Body of pancreas (tissue), 4 donors: ENCODE data around the gene MON1A. TPM values are rescaled to one million over a fixed set of nuclear protein-coding genes. Genes with fewer than 3 reads are reported as not detected.

Experiments used
- ATAC-seq: fragments of 150-250 bp; one replicate; pipeline ENCODE4 v1.9.1; 2016
- DNase-seq, 4 donors: peaks; one replicate each; pipeline ENCODE4 v3.0.0-alpha.2; 2019
- H3K27ac ChIP-seq, 4 donors: fragments of 200-600 bp; sonication (generic); 1 replicate in 3 of 4; 2 replicates in 1 of 4; pipeline versions ENCODE4 v1.5.1 to v1.6.1; 2016 to 2019; ENCODE audit warnings: mild to moderate bottlenecking in 1 of 4, mixed read lengths in 1 of 4, moderate library complexity in 1 of 4
- H3K27me3 ChIP-seq, 2 donors: fragments of 200-600 bp; sonication (generic); one replicate each; pipeline ENCODE4 v1.6.0; 2016; ENCODE audit warnings: mild to moderate bottlenecking in 1 of 2
- H3K36me3 ChIP-seq, 2 donors: fragments of 200-600 bp; sonication (generic); replicated peaks in 1 of 2; 2 replicates each; pipeline ENCODE4 v1.5.1; 2016; ENCODE audit warnings: low read depth in 2 of 2; ENCODE audit not compliant: insufficient read depth in 1 of 2
- H3K4me1 ChIP-seq: fragments of 200-600 bp; sonication (generic); one replicate; pipeline ENCODE4 v1.6.0; 2016
- H3K4me3 ChIP-seq, 2 donors: fragments of 200-600 bp; sonication (generic); 1 replicate in 1 of 2; 2 replicates in 1 of 2; pipeline ENCODE4 v1.5.1; 2016 to 2019
- H3K9me3 ChIP-seq, 3 donors: fragments of 200-600 bp; sonication (generic); 1 replicate in 2 of 3; 2 replicates in 1 of 3; pipeline ENCODE4 v1.5.1; 2016
- CTCF ChIP-seq, 7 experiments: fragments of 450-650 bp in 4 of 7; fragments of 200-600 bp in 3 of 7; sonication (generic) in 3 of 7; IDR thresholded peaks; one replicate each; pipeline ENCODE4 v1.5.1; 2016 to 2019; ENCODE audit warnings: antibody characterized with exemption in 7 of 7
- POLR2A ChIP-seq, 3 donors: fragments of 450-650 bp; IDR thresholded peaks; one replicate each; pipeline ENCODE4 v1.6.1; 2016; ENCODE audit warnings: antibody characterized with exemption in 3 of 3, mild to moderate bottlenecking in 2 of 3
- WGBS, 2 donors: methylation state at CpG; one replicate each; pipeline ENCODE4 v1.1.5; 2017; 5-methylcytosine and 5-hydroxymethylcytosine counted together
- intact Hi-C: fragments of 100-400 bp; cut with DNase I; formaldehyde crosslinking; loops from one replicate; pipeline ENCODE4 v1.15.1; 2023
- total RNA-seq, 2 donors: library from RNA; depleted of rRNA; stranded (reverse); fragments of >200 nt; gene quantifications; one replicate each; pipeline ENCODE4 v1.1.0, GENCODE V29; 2016

Gene MON1A
- total RNA-seq, 2 donors from 2014 or later = 4.9 to 13.5 TPM

GRCh38 chr3:49882166-49882565 lies 47.4 kb downstream of the MON1A start:
- WGBS, 2 donors = 28 to 55% methylated on average over 4 to 6 of the region's 6 CpGs
- ATAC-seq = no peak

GRCh38 chr3:49880581-49881315 lies 48.9 kb downstream of the MON1A start:
- intact Hi-C loops = no loop called here
- no peak for DNase-seq

More at GRCh38 chr3:49882166-49882565, 47.4 kb downstream of the MON1A start:
- Histone ChIP-seq H3K9me3 (no peaks in the 10 kb centered on the region), H3K4me1 (no peaks in the 10 kb centered on the region), H3K27me3 (no peaks in the 10 kb centered on the region), H3K27ac (no peak overlapping the region), H3K36me3 (no peaks in the 10 kb centered on the region), H3K4me3 (no peak overlapping the region)
- intact Hi-C loops = no loop called here
- no peak for DNase-seq
- TF ChIP-seq CTCF (IDR thresholded peaks at IDR 0.05) (no peak), POLR2A (IDR thresholded peaks at IDR 0.05) (no peak)

GRCh38 chr3:49879721-49880120 lies 49.9 kb downstream of the MON1A start:
- H3K4me1 ChIP-seq = no peaks in the 10 kb centered on the region
- 69 to 77% methylated on average over 2 of the region's 2 CpGs for WGBS, 2 donors
- no peak for ATAC-seq
- TF ChIP-seq CTCF (IDR thresholded peaks at IDR 0.05) (no peak), POLR2A (IDR thresholded peaks at IDR 0.05) (no peak)
- H3K27me3 ChIP-seq = no peaks in the 10 kb centered on the region
- intact Hi-C loops = no loop called here
- H3K27ac ChIP-seq = no peak overlapping the region
- no peak overlapping the region for H3K4me3 ChIP-seq
- H3K36me3 ChIP-seq = no peaks in the 10 kb centered on the region
- no peaks in the 10 kb centered on the region for H3K9me3 ChIP-seq
- no peak for DNase-seq

More at GRCh38 chr3:49880581-49881315, 48.9 kb downstream of the MON1A start:
- Histone ChIP-seq H3K4me1 (no peaks in the 10 kb centered on the region), H3K36me3 (no peaks in the 10 kb centered on the region), H3K27me3 (no peaks in the 10 kb centered on the region), H3K4me3 (no peak overlapping the region), H3K9me3 (no peaks in the 10 kb centered on the region), H3K27ac (no peak overlapping the region)
- TF ChIP-seq POLR2A (IDR thresholded peaks at IDR 0.05) (no peak), CTCF (IDR thresholded peaks at IDR 0.05) (no peak)
- WGBS, 2 donors = 54 to 60% methylated on average over 6 of the region's 6 CpGs
- ATAC-seq = no peak

GRCh38 chr3:49878686-49879085 lies 50.9 kb downstream of the MON1A start:
- Histone ChIP-seq H3K4me3 (no peak overlapping the region), H3K4me1 (no peaks in the 10 kb centered on the region), H3K27me3 (no peaks in the 10 kb centered on the region), H3K27ac (no peak overlapping the region), H3K36me3 (no peaks in the 10 kb centered on the region), H3K9me3 (no peaks in the 10 kb centered on the region)
- DNase-seq (no peak), ATAC-seq (no peak)
- no peak for TF ChIP-seq CTCF (IDR thresholded peaks at IDR 0.05)
- intact Hi-C loops = no loop called here

GRCh38 chr3:49877716-49878115 lies 51.9 kb downstream of the MON1A start:
- Histone ChIP-seq H3K4me3 (no peak overlapping the region), H3K27me3 (no peaks in the 10 kb centered on the region), H3K9me3 (no peaks in the 10 kb centered on the region), H3K4me1 (no peaks in the 10 kb centered on the region), H3K27ac (no peak overlapping the region), H3K36me3 (no peaks in the 10 kb centered on the region)
- DNase-seq (no peak), ATAC-seq (no peak)
- intact Hi-C loops = no loop called here
- 80 to 90% methylated on average over 2 of the region's 2 CpGs for whole genome bisulfite sequencing, 2 donors
- TF ChIP-seq CTCF (IDR thresholded peaks at IDR 0.05) = no peak
